Endothelial cell of umbilical vein (primary cell): ENCODE measurements around the gene SH3GL3. TPM values are rescaled to one million over a fixed set of nuclear protein-coding genes. Genes with fewer than 3 reads are reported as not detected.

Experiments used
- BruUV-seq: library from RNA; stranded (reverse); fragments of 400-500 nt; replicated peaks from 2 replicates; lab custom pipeline; 2021; lab: Mats Ljungman, UMichigan
- CTCF ChIA-PET: fragments of 300-600, 350-600 bp; sonication (Branson Sonifier 250); formaldehyde crosslinking; loops from one replicate; lab custom pipeline; 2021; ENCODE audit warnings: antibody characterized with exemption, inconsistent platforms; lab: Charles Lee
- POLR2A ChIA-PET: fragments of 300-600, 350-600 bp; sonication (Branson Sonifier 250); formaldehyde crosslinking; loops from one replicate; lab custom pipeline; 2021; ENCODE audit warnings: antibody characterized with exemption, inconsistent platforms; lab: Charles Lee
- DNase-seq: peaks from one replicate; pipeline ENCODE4 v3.0.0-alpha.2; 2011; ENCODE audit warnings: low read depth, low spot score
- FAIRE-seq: peaks from 2 replicates; lab custom pipeline; 2011; peaks lifted over from hg19 to GRCh38; lab: Jason Lieb, UNC
- H2AFZ ChIP-seq: 2 replicates; pipeline ENCODE4 v1.6.0; 2012; ENCODE audit warnings: low read depth, low read length, control low read depth, inconsistent platforms
- H3K27ac ChIP-seq: 2 replicates; pipeline ENCODE4 v1.5.1; 2011; ENCODE audit warnings: low read depth, mild to moderate bottlenecking, control low read depth, low read length, moderate library complexity; ENCODE audit not compliant: insufficient read depth
- H3K27me3 ChIP-seq, 2 experiments: 2 replicates each; pipeline versions ENCODE4 v1.6.0 to v1.6.1; 2011; ENCODE audit warnings: low read length in 2 of 2, mixed read lengths in 1 of 2; ENCODE audit not compliant: control insufficient read depth in 2 of 2, insufficient read depth in 2 of 2
- H3K36me3 ChIP-seq, 2 experiments: 2 replicates in 1 of 2; 3 replicates in 1 of 2; pipeline ENCODE4 v1.5.1; 2011; ENCODE audit warnings: low read length in 2 of 2, mild to moderate bottlenecking in 1 of 2, moderate library complexity in 1 of 2; ENCODE audit not compliant: control insufficient read depth in 2 of 2, insufficient read depth in 2 of 2; ENCODE audit errors: extremely low read depth in 1 of 2
- H3K4me1 ChIP-seq: 3 replicates; pipeline ENCODE4 v1.5.1; 2011; ENCODE audit warnings: mild to moderate bottlenecking, low read length; ENCODE audit not compliant: control insufficient read depth, insufficient read depth; ENCODE audit errors: extremely low read depth
- H3K4me2 ChIP-seq: 2 replicates; pipeline ENCODE4 v1.6.1; 2011; ENCODE audit warnings: low read length, control low read depth, mixed read lengths; ENCODE audit not compliant: insufficient read depth
- H3K4me3 ChIP-seq, 3 experiments: fragments of 200-600 bp in 1 of 3; sonication (generic), shearing (Covaris generic) in 1 of 3; replicated peaks in 1 of 3; 2 replicates each; pipeline ENCODE4 v1.5.1; 2011 to 2016; ENCODE audit warnings: control low read depth in 3 of 3, low read length in 3 of 3, mild to moderate bottlenecking in 2 of 3, inconsistent platforms in 1 of 3, low read depth in 1 of 3, moderate library complexity in 1 of 3; ENCODE audit not compliant: insufficient read depth in 1 of 3
- H3K79me2 ChIP-seq: 2 replicates; pipeline ENCODE4 v1.6.0; 2012; ENCODE audit warnings: low read length, inconsistent platforms; ENCODE audit not compliant: control insufficient read depth, insufficient read depth
- H3K9ac ChIP-seq: replicated peaks from 2 replicates; pipeline ENCODE3; 2011; ENCODE audit warnings: low read length, control low read depth; ENCODE audit not compliant: insufficient read depth; ENCODE audit errors: extremely low read depth
- H3K9me1 ChIP-seq: replicated peaks from 3 replicates; pipeline ENCODE4 v1.6.0; 2011; ENCODE audit warnings: mild to moderate bottlenecking, low read length; ENCODE audit not compliant: control insufficient read depth, insufficient read depth; ENCODE audit errors: extremely low read depth
- H3K9me3 ChIP-seq: replicated peaks from 2 replicates; pipeline ENCODE4 v1.5.1; 2012; ENCODE audit warnings: low read length, inconsistent platforms; ENCODE audit not compliant: control insufficient read depth, insufficient read depth
- H4K20me1 ChIP-seq: replicated peaks from 2 replicates; pipeline ENCODE3; 2011; ENCODE audit warnings: mild to moderate bottlenecking, low read length; ENCODE audit not compliant: control insufficient read depth, insufficient read depth; ENCODE audit errors: extremely low read depth
- CTCF ChIP-seq, 2 donors: IDR thresholded peaks; 1 replicate in 1 of 2; 2 replicates in 1 of 2; pipeline ENCODE4 v1.5.1; 2011; ENCODE audit warnings: low read length in 2 of 2, mild to moderate bottlenecking in 2 of 2, moderate library complexity in 2 of 2, control low read depth in 1 of 2, inconsistent platforms in 1 of 2, low read depth in 1 of 2; ENCODE audit not compliant: insufficient read depth in 1 of 2; ENCODE audit errors: extremely low read depth in 1 of 2
- EZH2 ChIP-seq: IDR thresholded peaks from 2 replicates; pipeline ENCODE4 v1.6.1; 2012; ENCODE audit warnings: borderline replicate concordance, low read depth, mild to moderate bottlenecking, moderate library complexity, low read length, inconsistent platforms; ENCODE audit not compliant: severe bottlenecking
- FOS ChIP-seq: IDR thresholded peaks from 2 replicates; pipeline ENCODE4 v1.6.1; 2011; ENCODE audit warnings: mild to moderate bottlenecking, low read length, moderate library complexity, borderline replicate concordance; ENCODE audit not compliant: insufficient read depth
- GATA2 ChIP-seq: IDR thresholded peaks from 2 replicates; pipeline ENCODE4 v1.7.0; 2011; ENCODE audit warnings: low read depth, mild to moderate bottlenecking, moderate library complexity, mixed read lengths, low read length; ENCODE audit not compliant: insufficient read length, insufficient read depth
- JUN ChIP-seq: IDR thresholded peaks from 2 replicates; pipeline ENCODE4 v1.6.1; 2011; ENCODE audit warnings: borderline replicate concordance, low read depth; ENCODE audit not compliant: insufficient read length, insufficient read depth
- MAX ChIP-seq: IDR thresholded peaks from 2 replicates; pipeline ENCODE4 v1.6.1; 2011; ENCODE audit not compliant: insufficient read depth, insufficient read length
- MYC ChIP-seq: IDR thresholded peaks from one replicate; pipeline ENCODE4 v1.6.1; 2011; ENCODE audit warnings: mild to moderate bottlenecking, low read depth, low read length
- POLR2A ChIP-seq: IDR thresholded peaks from 2 replicates; pipeline ENCODE4 v1.6.1; 2012; ENCODE audit warnings: low read depth, mild to moderate bottlenecking, control low read depth, low read length
- POLR2AphosphoS5 ChIP-seq: IDR thresholded peaks from 2 replicates; pipeline ENCODE4 v1.6.1; 2012; ENCODE audit warnings: low read depth, mild to moderate bottlenecking, control low read depth, low read length, moderate library complexity; ENCODE audit not compliant: insufficient read depth
- dilution Hi-C: fragments of 300-500 bp; cut with MboI; formaldehyde crosslinking; loops from one replicate; pipeline ENCODE4 v1.15.0; 2019; ENCODE audit warnings: low sequenced_read_pairs; ENCODE audit not compliant: extremely low pct_ligation_motif_present
- intact Hi-C: fragments of 100-400 bp; cut with micrococcal nuclease; formaldehyde crosslinking; loops from one replicate; pipeline ENCODE4 v1.10.0; 2022
- polyA plus RNA-seq, 4 experiments: library from polyadenylated mRNA; depleted of rRNA in 3 of 4; stranded (reverse) in 3 of 4; unstranded in 1 of 4; fragments of >200 nt; gene quantifications; 2 replicates each; pipeline versions ENCODE4 v1.2.1 to v1.2.3, GENCODE V29; 2011 to 2012; ENCODE audit warnings: missing spikeins in 1 of 4
- total RNA-seq: library from RNA; stranded (reverse); gene quantifications from 2 replicates; pipeline ENCODE4 v1.2.3, GENCODE V29; 2021

SH3GL3 gene
- total and polyA plus RNA-seq, 2 donors (not counting 3 experiments of a cell fraction or from before 2014, with no cell fraction given) = not detected

GRCh38 chr15:83498801-83499200, 51.7 kb downstream of the SH3GL3 start:
- Histone ChIP-seq H3K9me3 (no peaks in the 10 kb centered on the region), H3K9me1 (no peaks in the 10 kb centered on the region), H3K4me2 (no peak overlapping the region), H3K36me3 (no peaks in the 10 kb centered on the region), H3K27me3 (no peaks in the 10 kb centered on the region), H3K4me1 (no peaks in the 10 kb centered on the region), H3K27ac (no peak overlapping the region), H3K9ac (no peak overlapping the region), H3K79me2 (no peaks in the 10 kb centered on the region), H3K4me3 (no peak overlapping the region), H2AFZ (no peak overlapping the region), H4K20me1 (no peaks in the 10 kb centered on the region)
- ChIA-PET CTCF (no interaction called here), POLR2A (no interaction called here)
- TF ChIP-seq POLR2AphosphoS5 = no peak
- TF ChIP-seq POLR2A = no peak
- no peak for TF ChIP-seq GATA2
- no peak for TF ChIP-seq FOS
- TF ChIP-seq MAX = no peak
- TF ChIP-seq MYC = no peak
- no peak for TF ChIP-seq EZH2
- TF ChIP-seq CTCF (IDR thresholded peaks at IDR 0.05; ENCODE audit: extremely low read depth in 1 of 2, insufficient read depth in 1 of 2, low read depth in 1 of 2, low read length in 2 of 2) = no peak
- no peak for TF ChIP-seq JUN
- no TSS peak for BruUV-seq
- FAIRE-seq (no peak), DNase-seq (no peak)
- intact Hi-C loops = no loop called here
- dilution Hi-C loops = no loop called here
